ENCODE results near the gene GADD45G.

GADD45G gene

DNA sequence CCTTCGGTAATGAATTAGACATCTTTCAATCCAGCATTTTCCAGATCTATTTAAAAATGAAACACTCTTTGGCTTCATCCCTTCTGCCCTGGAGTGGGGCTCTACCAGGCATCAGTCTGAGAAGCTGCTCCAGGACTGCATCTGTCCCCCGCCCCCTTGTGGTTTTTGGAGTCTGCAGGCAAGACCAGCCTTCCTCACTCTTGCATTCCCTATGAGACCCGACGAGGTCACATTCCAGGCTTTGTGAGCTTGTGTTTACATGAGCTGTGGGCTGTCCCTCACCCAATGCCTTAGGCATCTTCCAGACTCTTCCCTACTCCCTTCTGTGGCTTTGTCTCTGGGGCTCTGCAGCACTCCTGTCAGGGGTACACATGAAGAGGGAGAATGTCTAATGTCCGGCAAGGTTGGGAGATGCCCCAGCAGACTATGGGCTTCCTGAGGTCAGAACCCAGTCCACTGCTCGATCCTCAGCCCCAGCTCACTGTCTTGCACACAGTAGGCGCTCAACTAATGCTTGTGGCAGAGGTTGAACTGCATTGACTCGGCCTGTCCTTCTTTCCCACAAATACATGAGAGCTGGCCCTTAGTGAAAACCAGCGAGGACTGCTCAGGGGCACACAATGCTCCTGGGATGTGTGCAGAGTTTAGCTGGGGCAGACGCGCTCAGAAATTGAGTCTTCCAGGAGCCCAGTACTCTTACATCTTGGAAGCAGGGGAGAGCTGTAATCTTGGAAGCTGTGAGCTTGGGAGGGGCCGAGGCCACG, 11.7 kb upstream of the GADD45G start:
- no peak for DNase-seq

DNA sequence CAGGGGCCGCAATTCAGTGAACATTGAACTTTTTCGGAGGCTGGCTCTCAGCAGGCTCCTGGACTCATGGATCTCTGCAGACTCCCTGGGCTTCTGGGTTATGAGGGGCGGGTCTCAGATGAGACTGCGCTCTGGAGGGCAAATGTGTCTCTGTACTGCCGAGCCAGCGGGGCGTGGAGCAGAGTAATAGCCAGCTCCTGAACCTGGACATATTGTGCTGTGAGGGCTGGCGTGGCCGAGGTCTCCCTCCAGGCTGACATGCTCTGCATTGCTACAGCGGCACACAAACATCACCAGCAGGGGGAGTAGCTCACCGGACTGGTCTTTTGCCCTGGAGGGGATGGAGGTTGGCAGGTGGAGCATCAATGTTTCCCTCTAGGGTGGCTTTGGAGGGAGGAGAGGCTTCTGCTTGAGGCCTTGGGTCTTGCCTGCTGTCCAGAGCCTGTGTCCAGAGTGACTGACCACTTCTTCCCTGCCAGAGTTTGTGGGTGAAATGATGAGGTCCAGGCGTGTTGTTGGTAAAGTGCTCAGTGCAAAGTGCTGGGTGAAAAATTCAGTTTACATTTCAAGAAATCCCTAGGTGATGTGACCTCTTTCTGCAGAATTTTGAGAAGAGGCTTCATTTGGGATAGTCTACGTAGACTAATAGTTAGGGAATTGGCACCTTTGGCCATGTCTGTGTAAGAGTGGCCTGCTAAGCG, 10.9 kb upstream of the GADD45G start:
- DNase-seq: peak; percentile 47

DNA sequence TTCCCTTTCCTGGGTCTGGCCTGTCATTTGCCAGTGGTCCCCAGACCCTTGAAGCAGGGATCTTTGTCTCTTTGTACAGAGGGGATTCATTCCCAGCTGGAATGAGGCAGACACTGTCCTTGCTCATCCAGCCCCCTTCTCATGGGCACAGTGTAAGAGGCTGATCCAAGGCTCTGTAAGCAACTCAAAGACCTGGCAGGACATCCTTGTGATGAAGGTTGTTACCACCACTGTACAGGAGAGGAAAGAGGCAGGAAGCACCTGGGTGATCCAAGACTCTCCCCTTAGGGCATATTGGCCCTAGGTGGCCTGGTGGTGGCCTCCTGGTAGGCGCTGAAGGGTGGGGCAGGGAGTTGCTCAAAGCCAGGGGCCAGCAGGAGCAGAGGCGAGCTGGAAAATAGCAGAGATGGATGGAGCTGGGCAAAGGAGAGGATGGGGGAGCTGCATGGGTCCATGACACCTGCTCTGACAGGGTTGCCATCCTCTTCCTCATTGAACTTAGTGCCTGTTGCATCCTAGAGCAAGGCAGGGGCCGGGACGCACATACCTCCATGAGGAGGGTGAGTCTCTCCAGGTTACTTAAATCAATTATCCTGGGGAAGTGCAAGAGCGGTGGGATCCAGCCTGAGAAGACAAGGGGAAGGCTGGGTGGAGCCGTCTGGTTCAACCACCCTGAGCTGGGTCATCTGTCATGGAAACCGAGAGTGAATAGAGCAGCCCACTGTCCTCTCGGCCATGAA, 9.8 kb upstream of the GADD45G start:
- DNase-seq: no peak

DNA sequence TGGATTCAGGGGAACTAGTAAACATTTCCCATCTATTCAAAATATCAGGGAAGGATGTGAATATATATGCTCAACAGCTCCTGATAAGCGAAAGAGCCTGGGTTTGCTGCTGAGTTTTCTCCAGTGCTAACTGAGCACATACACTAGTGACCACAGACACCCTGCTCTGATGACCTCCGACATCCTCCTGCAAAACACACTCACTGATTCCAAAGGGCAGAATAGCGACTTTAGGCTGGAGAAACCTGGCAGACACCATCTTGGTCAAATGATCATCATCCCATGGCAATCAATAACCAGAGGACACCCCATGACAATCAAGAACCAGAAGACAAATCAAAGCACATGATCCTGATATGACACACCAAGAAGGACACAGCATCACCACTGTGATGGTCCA, 9.2 kb upstream of the GADD45G start:
- DNase-seq: no peak

DNA sequence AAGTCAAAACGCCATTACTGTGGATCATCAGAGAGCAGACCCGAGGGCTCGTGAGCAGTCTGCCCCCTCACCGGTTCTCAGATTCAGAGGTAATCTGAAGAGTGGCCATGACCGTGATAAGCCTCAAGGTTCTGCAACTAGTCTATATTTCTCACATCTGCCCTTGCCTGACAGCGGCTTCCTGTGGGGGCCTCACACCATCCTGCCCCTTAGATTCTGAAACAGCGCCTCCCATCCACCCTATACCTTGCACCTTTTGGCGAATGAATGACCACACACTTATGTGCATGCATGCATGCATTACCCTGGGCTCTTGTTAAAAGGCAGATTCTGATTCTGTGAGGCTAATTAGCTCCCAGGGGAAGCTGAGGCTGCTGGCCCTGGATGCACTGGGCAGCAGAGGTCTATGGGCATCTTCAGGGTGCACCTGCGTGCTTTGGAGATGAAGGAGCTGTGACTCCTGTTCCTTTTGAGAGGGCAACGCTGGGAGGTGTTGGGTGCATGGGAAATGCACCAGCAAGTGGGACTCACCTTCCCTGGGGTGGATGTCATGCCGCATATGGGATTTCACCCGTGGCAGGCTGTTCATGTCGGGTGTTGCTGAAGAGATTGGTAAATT, 7.8 kb upstream of the GADD45G start:
- no peak for DNase-seq

DNA sequence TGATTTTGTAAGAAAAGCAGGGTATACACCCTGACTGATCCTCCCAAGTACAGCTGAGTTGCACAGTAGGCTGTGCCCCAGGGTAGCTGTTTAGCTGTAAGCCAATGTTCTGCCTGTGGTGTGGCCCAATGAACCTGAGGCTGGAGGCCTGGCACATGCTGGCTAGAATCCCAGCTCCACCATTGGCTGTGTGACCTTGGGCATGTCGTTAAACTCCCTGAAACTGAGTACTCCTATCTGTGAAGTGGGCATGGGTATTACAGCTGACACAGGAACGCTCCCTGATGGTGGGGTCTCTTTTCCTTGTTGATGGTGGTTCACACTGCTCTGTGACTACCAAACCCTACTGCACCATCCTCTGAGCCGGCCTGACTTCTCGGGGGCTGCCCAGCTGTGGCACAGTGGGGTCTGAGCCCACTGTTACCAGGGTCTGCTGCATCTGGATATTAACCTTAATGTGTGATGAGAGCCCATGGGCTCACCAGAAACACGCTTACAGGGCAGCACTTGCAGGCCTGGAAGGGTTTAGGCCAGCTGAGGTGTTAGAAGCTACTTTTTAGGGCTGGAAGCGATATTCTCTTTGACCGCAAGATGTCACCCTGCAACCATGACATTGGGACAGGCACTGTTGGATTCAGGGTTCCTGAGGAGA, 7.0 kb upstream of the GADD45G start:
- DNase-seq: peak; percentile 21

DNA sequence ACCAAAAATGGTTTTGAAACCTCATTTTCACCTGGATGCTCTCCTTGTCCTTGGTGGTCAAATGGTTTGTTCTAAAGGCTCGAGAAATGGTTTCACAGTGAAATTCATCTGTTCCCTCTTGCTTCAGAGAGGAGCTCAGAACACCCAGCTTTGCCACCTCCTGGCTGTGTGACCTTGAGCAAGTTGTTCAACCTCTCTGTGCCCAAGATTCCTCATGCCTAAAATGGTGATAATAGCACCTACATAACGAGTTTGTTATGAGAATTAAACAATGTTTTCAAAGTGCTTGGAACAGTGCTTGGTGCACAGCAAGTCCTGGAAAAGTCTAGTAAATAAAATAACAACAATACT, 6.5 kb upstream of the GADD45G start:
- DNase-seq: no peak

DNA sequence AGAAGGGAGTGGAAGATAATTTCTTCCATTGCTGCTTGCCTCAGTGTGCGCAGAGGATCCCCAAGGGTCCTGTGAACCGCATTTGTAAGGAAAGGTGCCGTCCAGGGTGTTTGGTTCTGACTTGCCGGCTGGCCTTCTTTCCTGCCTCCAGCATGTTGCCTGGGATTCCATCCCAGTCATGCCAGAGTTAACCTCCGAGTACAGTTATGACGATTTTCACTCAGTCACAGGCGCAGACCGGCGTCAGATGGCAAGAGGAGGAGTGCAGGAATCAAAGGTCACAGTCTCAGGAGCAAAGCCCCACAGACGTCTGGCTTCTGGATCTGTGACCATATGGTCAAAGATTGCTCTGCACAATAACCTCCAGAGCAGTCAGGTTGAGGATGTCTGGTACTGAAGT, 5.9 kb upstream of the GADD45G start:
- DNase-seq: no peak

DNA sequence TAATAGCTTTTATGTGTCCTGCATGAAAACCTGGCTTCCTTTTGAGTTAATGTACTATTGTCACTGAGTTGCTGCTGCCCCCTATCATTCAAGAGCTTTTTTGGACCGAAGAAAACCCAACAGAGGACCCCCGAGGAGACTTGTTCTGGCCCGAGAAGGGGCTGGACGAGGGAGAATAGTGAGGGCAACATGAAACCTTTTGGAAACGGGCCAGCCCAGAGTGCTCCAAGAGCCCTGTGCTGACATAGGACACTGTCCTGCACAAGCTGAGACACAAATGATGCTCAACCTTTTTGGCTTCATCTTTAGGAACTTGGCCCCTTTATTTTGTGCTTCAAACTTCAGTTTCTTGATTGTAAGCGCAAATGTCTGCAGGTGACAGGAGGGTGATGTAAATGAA, 4.0 kb upstream of the GADD45G start:
- DNase-seq: no peak

DNA sequence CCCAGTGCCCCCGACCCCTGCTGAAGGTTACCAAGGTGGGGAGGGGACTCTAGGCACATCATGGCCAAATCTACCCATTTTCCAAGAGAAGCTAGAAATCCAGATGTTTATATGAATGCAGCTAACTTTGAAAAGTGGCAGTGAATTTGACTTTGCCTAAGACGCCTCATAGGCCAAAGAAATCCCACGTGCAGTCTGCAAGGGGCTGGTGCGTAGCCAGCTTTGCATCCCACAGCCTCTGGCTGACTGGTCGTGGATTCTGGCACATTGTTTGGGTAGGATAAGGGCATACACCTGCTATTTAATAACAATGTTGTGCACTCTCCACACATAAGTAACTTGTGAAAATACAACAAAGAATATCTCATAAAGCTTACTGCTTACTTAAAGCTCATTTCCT, 3.5 kb upstream of the GADD45G start:
- DNase-seq: no peak

DNA sequence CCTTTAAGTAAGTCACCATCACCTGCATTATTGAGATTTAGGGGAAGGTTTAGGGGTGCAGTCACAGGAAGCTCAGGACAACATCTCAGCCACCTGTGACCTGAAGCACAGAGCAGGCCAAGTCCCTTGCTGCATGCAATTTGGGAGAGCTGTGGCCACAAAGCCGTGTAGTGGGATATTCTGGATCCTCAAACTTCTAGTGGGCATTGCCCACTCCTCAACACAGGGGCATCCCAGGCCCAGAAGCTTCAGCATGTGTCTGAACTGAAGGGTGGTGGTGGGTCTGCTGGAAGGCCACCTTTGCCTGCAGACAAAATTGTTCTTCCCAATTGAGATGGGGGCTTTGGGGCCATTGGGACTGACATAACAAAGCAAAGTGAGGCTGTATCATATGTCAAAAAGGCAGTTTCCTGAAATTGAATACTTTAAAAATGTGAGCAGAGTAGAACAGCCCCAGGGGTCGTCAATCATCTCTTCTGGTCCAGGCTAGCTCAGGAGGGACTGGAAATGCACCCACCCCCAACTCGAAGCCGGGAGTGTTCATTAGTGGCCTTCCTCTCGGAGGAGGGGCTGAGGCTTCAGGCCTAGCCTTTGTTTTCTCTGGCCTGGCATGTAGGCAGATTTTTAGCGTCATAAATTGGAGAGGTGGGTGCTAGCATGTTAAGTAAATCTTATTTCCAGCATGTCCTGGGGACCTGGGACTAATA, 2.8 kb upstream of the GADD45G start:
- DNase-seq: no peak

DNA sequence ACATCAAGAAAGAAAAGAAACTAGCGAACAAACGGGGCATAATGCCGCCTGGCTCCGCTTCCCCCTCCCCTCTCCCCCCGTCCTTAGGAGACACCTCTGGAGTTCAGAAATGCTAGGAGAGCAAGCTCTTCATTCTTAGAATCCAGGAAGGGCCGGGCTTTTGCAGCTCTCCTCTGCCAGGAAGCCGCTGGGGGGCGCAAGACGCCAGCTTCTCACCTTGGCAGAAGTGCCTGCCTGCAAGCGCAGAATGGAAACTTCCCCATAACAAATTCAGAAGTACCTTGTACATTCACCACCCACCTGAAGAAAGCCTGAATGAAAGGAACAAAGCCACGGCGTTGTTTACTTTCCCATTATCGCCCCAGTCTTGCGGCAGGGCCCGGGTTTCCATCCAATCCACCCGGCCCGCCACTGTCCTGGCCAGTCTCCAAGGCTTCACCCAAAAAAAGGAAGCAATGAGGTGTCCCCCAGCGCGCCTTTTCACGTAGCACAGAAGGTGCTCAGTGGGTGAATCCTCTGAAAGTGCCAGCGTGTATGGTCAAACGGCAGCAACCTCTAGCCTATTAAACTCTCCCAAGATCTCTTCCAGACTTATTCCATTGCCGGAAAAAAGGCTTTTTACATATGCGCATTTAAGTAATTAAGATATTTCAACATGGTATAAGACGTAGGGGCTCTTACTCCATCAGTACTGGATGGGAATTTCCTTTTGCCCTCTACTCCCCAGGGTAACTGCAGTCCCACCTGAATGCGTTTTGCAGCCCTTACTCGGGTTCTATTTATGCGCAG, 1.6 kb upstream of the GADD45G start:
- peak; percentile 95 for DNase-seq

DNA sequence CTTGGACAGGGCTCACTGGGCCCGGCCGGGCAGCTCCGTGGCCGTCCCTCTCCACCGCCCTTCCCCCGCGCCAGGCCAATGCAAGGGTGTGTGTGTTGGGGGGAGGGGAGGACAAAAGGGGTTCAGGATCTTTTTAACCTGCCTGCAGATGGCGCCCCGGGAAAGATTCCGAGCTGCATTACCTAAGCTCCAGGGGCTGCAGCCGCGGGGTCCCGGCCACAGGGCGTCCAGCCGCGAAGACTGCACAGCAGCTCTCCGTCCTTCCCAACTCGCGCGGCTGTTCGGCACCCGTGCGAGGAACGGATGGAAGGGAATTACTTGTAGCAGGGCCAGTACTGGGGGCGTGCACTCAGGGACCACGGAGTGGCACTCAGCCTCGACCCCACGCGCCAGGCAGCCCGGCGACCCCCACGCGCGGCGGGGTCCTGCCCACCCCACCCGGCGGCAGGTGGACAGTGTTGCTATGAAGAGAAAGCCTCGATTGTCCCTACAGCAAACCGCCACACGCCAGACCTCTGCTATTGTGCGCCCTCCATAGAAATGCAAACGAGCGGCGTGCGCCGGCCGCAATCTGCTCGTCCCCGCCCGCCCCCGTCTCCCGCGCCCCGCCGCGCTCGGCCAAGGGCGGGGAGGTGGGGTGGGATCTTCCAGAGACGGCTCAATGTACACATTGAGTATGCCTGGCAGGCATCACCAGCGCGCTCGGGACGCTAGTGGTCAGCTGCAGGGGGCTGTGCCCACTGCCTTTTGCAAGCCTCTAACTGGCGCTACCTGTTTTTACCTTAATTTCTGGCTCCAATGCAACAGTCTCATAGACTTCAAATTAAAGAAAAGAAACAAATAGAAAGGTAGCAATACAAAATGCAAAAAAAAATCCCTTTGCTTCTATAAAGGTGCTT, 796 bp upstream of the GADD45G start:
- DNase-seq: peak; percentile 85

DNA sequence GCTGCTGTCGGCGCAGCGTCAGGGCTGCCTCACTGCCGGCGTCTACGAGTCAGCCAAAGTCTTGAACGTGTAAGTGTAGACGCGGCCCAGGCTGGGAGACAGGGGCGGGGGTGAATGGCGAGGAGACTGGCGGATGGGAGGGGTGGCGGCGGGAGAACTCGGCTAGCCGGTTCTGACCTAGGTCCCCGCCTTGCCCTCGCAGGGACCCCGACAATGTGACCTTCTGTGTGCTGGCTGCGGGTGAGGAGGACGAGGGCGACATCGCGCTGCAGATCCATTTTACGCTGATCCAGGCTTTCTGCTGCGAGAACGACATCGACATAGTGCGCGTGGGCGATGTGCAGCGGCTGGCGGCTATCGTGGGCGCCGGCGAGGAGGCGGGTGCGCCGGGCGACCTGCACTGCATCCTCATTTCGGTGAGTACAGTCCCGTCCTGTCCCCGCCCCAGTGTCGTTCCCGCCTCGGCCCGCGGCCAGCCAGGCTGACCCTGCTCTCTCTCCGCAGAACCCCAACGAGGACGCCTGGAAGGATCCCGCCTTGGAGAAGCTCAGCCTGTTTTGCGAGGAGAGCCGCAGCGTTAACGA, 745 bp downstream of the GADD45G start:
- peak; percentile 34 for DNase-seq

DNA sequence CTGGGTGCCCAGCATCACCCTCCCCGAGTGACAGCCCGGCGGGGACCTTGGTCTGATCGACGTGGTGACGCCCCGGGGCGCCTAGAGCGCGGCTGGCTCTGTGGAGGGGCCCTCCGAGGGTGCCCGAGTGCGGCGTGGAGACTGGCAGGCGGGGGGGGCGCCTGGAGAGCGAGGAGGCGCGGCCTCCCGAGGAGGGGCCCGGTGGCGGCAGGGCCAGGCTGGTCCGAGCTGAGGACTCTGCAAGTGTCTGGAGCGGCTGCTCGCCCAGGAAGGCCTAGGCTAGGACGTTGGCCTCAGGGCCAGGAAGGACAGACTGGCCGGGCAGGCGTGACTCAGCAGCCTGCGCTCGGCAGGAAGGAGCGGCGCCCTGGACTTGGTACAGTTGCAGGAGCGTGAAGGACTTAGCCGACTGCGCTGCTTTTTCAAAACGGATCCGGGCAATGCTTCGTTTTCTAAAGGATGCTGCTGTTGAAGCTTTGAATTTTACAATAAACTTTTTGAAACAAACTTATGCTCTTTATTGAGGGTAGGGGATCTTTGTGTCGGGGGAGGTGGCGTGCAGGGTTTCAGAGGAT, 1.3 kb downstream of the GADD45G start:
- DNase-seq: peak; percentile 70

DNA sequence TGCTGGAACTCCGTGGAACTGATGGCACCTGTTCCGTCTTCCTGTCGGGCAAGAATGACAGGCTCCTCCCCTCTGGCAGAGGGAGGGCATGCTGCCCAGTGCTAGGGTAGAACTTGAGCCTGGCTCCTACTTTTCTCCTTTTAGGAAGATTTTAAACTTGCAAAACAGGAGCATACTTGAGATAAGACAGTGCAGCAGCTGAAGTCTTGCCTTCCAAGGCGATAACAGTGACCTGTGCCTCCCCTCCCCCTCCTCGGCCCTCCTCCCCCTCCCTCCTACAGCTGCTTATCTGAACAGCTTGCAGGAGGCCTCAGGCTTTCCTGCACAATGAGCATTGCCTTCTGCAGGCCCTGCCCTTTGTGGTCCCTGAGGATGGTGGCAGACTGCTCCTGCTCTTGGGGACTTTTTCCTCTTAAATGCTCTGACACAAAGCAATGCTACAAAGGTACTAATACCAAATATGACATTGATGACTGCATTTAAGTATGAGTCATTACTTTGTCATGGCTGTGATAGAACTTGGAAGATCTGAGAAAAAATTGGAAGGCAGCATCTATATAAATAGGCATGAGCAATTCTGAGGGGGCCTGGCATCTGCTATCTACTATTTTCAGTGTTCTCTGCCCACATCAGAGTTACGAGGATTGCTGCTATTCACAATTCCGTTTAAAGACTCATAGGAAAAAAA, 2.0 kb downstream of the GADD45G start:
- peak; percentile 78 for DNase-seq

DNA sequence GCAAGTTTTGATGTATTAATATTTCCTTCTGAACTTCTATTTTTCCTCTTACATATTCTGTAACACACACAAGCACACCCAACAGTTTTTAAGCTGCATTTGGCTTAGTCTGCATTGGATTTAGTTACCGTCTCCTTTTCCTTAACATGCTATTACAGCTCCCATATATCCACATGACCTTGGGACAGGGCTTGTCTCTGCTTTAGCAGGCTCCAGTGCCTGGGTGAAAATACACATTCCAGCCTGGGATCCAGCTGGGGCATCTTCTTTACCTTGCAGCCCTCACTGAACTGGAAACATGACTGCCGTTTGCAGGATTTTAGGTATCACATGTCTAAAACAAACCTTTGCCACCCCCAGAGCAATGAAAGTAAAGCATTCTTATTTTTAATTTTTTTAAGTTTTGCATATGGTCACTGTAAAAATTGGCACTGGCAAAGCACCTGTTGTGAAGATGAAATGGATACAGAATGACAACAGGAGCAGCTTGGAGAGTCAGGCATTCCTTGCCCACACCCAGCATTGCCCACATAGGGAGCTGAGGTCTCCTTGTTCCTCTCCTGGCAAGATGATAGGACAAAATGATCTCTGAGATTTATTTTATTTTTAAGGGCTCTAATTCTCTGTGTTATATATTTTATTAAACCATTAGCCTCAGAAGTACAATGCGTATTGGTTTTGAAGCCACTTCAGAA, 4.0 kb downstream of the GADD45G start:
- no peak for DNase-seq

DNA sequence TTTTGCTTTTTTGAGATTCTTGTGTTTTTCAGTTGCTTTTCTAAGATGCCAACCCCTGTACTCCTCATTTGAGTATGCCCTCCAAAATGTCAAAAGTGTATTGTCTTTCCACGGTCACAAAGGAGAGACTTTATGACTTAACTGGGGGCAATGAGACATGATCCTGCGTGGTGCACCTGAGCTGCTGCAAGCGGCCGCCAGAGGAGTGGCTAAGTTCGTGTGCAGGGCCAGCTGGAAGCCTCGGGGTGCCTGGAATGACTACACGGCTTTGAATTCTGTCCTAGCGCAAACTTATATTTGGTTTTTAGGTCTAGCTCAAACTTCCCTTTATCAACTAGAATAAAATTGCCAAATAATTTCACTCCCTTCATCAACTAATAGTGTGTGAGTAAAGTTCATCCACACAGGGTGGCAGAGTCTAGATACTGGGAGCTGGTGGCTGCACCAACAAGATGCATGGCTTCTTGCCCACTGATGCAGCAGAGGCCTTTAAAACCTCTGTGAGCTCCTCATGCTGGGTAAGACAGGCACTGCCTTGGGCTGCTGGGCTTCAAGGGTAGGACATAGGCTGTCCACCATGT, 4.7 kb downstream of the GADD45G start:
- DNase-seq: no peak

Data from NCI-H748 treated with DMSO at 0.1 percent for 48 hours (cell line).